IPS DF 19.7 (cell line): Measurements from ENCODE around the gene FIGN.

ENCODE experiments used
- DNase-seq: peaks from one replicate; pipeline ENCODE4 v3.0.0-alpha.2; 2013; ENCODE audit warnings: low read depth, low spot score

The FIGN gene

DNA sequence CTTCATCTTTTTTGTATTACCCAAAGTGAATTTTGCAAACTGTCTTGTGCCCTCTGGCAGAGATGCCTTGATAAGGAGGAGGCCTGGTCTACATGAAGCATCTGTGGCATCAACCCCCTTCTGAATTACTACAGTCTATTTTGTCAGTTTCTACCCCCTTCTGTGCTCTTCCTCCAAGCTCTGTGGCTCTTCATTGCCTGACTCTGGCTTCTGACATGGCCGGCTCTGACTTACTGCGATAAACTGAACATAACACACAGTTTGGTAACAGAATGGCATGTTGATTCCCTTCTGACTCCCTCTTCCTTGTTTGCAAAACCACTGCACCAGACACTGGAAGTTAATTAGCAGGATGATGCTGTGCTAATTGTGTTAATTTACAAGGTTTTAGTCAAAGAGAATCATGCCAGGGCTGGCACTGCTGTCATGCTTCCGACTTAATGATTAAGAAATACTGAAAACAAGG is 122.5 kb downstream of the FIGN start:
- no peak for DNase-seq

DNA sequence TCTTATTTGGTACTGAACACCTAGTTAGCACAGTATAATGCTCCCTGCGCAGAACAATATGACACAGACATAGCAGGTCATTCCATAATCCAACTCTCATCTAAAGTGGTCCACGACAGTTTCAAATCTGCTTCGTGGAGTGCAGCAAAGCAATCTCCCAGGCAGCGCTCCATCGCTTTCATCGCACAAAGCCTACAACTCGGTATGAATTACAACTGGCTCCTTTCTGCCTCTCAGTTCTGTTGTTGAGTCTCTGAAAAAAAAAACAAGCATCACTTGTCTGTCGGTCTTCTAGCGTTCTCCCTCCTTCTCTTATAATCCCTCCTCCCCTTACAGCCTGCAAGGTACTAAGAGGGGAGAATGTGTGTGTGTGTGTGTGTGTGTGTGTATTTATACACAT is 123.5 kb downstream of the FIGN start:
- no peak for DNase-seq

DNA sequence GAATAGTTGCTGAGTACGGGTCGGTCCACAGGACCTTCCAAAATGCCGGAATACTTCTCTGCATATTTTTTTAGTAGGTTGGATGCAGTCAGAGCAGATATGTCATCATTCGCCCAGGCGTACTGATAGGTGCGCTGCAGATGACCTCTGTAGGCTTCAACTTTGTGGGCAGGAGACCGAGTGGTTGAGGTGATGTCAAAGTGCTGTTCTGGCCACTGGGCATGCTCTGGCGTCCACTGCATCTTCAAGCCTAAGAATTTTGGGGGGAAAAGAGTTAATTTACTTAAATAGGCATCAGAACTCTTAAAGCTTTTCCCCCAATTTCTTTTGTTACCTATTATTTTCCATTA is 124.3 kb downstream of the FIGN start:
- DNase-seq: no peak

DNA sequence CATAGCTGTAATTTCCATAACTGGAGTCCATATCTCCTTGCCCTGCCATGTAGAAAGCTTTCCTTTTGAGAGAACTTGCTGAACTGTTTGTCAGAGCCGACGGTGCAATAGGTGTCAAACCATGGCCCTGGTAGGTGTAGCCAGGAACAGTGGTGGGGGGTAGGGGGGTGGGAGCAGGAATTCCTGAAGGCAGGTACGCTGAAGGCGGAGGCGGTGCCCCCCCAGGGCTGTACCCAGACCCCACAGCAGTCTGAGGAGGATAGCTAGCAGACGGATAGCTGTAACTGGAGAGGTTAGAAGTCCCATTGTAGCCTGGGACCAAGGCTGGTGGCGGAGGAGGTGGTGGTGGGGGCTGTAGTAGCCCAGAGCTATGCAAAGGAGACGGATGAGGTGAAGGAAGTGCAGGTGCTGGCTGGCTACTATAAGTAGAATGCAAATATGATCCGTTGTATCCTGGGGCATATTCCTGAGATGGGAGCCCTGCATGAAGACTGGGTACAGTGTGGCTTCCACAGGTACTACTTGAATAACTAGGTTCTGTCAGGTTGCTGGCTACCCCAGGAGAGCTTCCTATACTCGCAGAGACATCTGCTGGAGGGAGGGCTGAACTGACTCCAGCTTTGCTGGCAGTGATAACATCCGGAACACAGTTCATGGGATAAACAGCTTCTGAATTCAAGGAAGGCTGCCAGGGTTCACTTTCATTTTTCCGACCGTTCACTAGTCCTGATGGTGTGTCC is 124.8 kb downstream of the FIGN start:
- DNase-seq: no peak

DNA sequence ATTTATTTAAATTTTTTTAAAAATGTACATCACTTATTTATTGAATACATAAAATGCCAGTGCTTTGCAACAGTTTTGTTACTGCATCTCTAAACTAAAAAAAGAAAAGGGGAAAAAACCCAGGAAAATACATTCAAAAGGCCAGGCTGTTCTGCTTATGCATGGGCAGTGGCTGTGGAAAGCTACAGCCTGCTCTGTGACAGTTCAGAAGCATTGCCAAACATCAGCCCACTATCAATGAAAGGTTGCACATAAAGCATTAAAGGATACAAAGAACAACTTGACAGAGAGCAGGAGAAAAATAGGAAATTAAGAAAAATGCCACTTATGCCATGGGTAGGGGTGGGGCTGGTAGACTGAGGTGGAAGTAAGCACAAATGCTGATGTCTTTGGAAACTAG is 128.2 kb downstream of the FIGN start:
- DNase-seq: no peak

DNA sequence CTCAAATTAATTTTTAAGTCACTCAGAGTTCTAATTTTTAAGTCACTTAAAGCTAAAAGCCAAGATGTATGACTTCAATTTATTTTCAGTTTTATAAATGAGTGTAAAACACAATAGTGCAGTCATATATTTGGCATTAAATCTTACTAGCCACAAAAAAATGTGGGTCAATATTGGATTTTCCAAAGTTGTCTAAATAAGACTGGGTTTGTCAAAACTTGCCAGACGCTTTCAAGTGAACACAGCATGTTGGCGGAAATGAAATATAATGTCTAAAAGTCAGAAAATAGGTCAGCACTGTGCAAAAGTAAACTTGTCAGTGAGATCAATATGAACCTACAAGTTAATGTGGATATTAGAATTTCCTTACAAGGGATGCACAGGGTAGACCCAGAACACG is 128.9 kb downstream of the FIGN start:
- no peak for DNase-seq

DNA sequence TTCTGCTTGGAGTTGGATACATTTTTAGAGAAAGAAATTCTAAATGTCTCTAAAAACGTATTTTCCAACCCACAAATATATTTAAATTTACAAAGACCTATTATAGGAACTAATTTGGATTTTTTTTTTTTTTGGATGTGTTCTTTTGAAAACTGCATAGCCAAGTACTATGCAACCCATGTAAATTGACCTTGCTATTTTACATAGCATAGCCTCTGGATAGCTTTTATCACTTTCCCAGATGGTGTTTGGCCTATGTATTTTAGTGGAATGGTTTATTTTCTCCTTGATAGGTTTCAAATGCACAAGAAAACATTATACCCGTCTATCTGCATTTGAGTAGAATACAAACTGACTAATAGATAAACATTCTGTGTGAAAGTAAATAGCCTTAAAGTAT is 130.0 kb downstream of the FIGN start:
- no peak for DNase-seq

DNA sequence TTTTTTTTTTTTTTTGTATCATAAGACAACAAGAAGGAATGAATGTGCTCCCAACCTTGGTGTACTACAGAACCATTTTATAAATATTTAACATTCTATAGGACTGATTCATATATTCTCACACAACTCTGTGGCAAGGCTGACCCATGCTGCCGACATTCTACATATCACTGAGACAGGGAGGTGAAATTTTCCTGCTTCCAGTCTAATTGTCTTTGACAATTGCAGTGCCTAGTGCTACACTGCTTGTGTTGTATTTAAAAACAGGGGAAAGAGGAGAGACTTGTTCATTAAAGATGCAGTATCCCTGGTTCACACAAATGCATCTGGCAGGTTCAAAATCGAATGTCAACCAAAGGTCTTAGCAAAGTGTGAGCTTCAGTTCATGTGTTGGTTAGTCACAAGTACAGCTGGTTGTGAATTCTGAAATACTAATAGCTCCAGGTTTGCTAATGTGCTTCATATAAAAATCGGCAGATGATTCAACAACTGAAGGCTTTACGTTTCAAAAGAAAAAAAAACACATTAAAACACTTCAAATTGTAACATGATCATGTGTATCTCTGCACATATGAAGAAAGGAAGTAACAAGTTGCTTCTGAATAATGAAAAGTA is 130.8 kb downstream of the FIGN start:
- no peak for DNase-seq

DNA sequence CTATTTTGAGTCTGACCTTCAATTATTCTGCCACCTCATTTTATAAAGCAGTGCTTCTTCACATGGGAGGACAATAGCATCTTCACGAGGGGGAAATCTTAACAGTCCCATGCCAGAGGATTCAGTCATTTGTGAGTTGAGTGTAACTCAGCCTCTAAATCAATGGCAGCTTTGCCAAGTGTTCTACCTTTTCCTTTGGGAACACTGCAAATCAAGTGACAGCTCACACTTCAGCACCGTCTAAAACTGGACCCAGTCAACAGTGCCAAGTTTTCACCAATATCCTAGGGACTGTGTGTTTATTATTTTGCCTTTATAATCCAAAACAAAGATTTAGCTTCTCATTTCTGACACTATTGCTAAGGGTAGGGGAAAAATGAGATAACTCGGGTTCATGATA is 133.6 kb downstream of the FIGN start:
- no peak for DNase-seq

- no peak for DNase-seq
Observed at GRCh38 chr2:163601377-163601776, 134.4 kb downstream of the FIGN start.

GRCh38 chr2:163600801-163601200 is 135.0 kb downstream of the FIGN start:
- no peak for DNase-seq

DNA sequence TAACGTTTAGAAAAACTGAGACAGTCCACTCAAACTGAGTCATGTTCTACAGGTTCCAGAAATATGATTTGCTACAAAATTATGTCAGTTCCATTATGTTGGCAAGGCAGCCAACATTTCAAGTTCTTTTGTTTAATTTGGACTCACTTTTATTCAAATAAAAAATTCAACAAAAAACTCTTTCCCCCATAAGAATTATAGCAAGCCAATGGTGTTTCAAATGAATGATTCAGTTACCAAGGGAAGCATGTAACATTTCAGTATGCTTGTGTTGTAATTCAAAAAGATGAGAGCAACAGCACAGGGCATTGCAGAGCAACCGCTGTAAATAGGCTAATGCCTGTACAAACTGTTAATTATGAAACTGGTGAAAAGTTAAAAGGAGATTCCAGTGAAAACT is 140.8 kb downstream of the FIGN start:
- DNase-seq: no peak

DNA sequence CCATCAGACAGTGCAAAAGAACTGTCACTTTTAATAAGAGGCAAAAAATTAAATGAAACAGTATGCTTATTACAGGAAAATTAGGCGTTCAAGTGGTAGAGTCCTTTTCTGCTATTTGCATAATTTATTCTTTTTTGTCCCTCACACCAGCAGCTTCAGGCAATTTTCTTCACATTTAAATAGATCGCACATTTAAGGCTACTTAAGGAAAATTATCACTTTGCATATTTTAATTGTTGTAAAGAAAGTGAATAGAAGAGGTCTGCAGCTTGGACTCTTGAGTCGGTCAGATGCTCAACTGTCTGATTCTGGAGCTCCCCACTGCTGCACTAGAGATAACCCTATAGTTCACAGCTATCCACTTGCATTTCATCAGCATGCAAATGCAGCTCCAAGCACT is 141.3 kb downstream of the FIGN start:
- no peak for DNase-seq

DNA sequence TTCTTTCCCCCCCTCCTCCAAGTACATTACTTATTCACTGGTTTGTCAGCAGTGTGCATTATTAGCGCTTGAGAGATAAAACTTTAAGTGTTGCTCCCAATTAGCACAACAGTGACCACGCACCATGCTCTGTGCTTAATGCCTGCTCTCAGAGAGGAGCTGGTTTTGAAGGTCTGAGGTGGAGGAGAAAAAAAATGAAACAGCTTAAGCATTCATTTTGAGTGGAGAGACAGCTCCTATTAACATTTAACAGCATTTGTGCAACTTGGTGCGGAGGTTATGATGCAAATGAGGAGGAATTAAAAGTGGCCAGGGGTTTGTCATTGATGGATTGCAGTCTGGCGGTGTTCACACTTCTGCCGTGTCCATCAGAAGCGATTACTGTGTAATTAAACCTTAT is 141.8 kb downstream of the FIGN start:
- DNase-seq: no peak

DNA sequence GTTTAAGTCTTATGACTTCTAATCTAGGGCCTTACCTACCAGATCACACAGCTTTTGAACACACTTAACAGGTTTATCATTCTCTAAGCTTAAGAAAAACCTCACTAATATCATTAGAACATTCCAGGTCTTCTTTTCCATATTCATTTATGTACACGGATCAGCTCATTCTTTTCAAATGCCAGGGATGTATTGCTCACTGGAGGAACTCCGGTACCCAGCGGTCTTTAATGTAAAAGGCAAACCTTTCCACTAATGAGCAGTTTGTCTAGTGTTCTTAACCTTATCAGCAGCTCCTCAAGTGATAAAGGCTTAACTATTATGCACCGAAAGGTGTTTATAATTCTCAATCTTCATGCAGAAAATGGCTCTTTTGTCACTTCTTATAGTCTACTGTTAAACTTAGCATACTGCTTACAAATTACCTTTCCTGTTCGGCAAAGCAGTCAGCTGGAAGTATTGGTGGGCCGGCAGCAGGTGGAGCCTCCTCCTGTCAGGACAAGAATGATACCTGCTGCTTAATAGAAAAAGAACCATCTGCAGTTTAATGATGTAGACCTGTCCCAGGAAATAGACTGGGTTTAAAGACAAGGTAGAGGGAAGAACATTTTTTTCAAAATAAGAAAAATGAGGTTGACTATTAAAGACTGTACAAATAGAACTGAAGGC is 142.7 kb downstream of the FIGN start:
- DNase-seq: no peak

DNA sequence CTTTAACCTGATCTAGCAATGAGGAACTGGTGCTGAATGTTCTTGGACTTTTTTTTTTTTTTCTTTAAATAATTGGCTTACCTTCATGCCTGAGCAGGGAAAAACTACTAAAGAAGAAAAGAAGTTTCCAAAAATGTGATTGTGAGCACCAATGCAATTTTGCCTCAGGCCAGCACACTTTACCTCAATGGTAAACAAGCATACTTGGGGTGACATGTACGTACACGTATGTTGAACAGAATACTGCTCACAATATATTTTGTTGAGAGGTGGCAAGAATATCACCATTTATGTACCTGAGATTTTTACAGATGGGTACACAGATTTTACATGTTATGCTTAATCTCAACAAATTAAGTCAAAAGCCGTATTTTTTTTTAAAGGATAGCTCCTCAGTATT is 144.3 kb downstream of the FIGN start:
- no peak for DNase-seq

- DNase-seq: no peak
Observed at GRCh38 chr2:163580757-163581156, 155.1 kb downstream of the FIGN start.

DNA sequence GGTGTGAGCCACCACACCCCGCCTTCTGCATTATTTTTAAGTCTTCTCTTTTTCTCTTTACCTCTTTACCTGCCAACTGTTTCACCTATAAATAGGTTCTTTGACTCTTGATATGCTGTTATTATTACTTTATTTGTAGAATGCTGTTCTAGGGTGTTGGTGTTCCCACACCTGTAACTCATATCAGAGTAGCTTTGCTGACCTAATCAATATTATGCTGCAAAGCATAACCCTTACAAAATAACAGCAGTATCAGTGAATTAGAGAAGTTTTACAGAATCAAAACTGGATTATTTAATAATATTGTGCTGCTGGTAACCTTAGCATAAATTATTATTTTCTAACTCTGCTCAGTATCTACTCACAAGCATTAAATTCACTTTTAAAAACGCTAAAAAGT is 161.5 kb downstream of the FIGN start:
- no peak for DNase-seq

DNA sequence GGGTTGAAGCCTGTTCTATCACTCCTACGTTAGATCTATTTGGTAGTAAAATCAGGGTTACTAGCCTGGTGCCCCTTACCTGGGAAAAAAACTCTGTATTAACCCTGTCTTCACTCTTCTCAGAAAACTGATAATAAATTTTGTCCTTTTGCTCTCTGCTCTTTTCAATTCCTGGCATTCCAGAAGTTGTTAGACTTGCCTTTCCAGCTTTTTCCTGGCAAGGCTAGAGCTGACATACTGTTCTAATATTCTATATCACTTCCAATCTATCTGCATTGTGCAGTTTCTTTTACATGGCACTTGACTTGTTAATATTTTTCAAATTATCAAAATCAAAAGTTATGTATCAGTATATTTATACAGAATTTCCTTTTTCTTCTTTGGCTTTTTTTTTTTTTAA is 162.2 kb downstream of the FIGN start:
- no peak for DNase-seq

GRCh38 chr2:163572850-163573249 is 163.0 kb downstream of the FIGN start:
- DNase-seq: no peak

DNA sequence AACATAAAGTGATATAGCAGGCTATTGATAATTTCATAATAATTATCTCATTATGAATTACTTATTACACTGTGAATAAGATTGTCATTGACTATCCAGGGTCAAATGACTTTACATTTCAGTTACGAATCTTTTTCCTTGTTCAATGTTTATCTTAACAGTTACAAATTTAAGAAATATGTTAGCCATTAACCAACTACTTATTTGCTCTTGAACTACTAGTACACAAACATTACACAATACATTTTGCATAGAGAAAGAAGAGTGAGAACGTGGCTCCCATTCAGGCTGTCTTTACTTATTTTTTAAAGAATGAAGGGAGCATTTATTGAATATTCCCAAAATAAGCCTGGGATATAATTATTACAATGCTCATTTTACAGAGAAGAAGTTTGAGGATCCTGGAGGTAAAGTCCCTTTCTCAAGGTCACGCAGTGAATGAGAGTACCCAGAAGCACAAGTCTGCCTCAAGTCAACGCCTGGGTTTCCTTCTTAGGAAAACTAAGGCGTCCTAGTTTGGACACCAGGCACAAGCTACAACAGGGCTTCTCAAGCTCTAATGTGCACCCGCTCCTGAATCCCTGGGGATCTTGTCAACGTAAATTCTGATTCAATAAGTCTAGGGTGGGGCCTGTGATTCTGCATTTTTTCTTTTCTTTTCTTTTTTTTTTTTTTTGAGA is 164.2 kb downstream of the FIGN start:
- no peak for DNase-seq

DNA sequence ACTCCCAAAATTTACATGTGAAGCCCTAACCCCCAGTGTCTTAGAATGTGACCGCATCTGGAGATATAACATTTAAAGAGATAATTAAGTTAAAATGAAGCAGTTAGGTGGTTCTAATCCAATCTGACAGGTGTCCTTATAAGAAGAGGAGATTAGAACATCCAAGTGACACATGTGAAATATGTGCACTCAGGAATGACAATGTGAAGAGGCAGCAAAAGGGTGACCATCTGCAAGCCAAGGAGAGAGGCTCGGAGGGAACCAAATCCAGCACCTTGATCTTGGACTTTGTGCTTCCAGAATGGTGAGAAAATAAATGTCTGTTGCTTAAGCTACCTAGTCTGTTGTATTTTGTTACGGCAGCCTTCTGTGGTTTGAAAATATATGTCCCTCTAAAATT is 165.4 kb downstream of the FIGN start:
- DNase-seq: no peak

- no peak for DNase-seq
Observed at GRCh38 chr2:163565192-163565591, 170.6 kb downstream of the FIGN start.
